ENCODE data around the gene ACSBG1.

- no peak for TF ChIP-seq CTCF (IDR thresholded peaks at IDR 0.05)
- peak in 1 of 3 donors; percentile 17 for TF ChIP-seq POLR2AphosphoS5 (IDR thresholded peaks at IDR 0.05)
Observed at GRCh38 chr15:78216276-78217104, 17.9 kb downstream of the ACSBG1 start.

Data from breast epithelium (tissue), 3 donors.